Esophagus muscularis mucosa (tissue), 4 donors: Measurements from ENCODE around the gene S1PR4.

Source experiments
- EP300 ChIP-seq: sonication (generic); formaldehyde crosslinking; IDR thresholded peaks from one replicate; pipeline ENCODE4 v1.6.1; 2017; ENCODE audit warnings: antibody characterized with exemption
- POLR2A ChIP-seq: fragments of 450-650 bp; IDR thresholded peaks from one replicate; pipeline ENCODE4 v1.6.1; 2017; ENCODE audit warnings: antibody characterized with exemption, moderate library complexity, mild to moderate bottlenecking, low read depth
- POLR2AphosphoS5 ChIP-seq, 2 donors: sonication (generic); formaldehyde crosslinking; IDR thresholded peaks; one replicate each; pipeline ENCODE4 v1.6.1; 2017; ENCODE audit warnings: antibody characterized with exemption in 2 of 2
- TF ChIP-seq, protein P1 (sequence below), 3 experiments: fragments of 200-600 bp in 2 of 3; fragments of 450-650 bp in 1 of 3; sonication (generic) in 2 of 3; IDR thresholded peaks; one replicate each; pipeline ENCODE4 v1.5.1; 2017 to 2019; ENCODE audit warnings: antibody characterized with exemption in 3 of 3, mild to moderate bottlenecking in 2 of 3, moderate library complexity in 1 of 3

DNA sequence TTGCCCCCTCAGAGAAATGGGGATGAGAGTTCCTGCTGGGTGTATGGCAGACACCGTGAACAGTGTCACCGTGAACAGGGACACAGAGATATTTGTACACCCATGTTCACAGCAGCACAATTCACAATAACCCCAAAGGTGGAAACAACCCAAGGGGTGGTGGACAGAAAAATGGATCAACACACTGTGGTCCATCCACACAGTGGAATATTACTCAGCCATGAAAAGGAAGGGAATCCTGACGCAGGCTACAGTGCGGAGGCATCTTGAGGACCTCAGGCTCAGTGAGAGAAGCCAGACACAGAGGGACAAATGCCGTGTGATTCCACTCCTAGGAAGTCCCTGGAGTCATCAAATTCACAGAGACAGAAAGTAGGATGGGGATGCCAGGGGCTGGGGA is 38.3 kb downstream of the S1PR4 start:
- TF ChIP-seq, protein P1, sequence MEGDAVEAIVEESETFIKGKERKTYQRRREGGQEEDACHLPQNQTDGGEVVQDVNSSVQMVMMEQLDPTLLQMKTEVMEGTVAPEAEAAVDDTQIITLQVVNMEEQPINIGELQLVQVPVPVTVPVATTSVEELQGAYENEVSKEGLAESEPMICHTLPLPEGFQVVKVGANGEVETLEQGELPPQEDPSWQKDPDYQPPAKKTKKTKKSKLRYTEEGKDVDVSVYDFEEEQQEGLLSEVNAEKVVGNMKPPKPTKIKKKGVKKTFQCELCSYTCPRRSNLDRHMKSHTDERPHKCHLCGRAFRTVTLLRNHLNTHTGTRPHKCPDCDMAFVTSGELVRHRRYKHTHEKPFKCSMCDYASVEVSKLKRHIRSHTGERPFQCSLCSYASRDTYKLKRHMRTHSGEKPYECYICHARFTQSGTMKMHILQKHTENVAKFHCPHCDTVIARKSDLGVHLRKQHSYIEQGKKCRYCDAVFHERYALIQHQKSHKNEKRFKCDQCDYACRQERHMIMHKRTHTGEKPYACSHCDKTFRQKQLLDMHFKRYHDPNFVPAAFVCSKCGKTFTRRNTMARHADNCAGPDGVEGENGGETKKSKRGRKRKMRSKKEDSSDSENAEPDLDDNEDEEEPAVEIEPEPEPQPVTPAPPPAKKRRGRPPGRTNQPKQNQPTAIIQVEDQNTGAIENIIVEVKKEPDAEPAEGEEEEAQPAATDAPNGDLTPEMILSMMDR (IDR thresholded peaks at IDR 0.05) = no peak
- no peak for TF ChIP-seq EP300
- no peak for TF ChIP-seq POLR2AphosphoS5 (IDR thresholded peaks at IDR 0.05)
- no peak for TF ChIP-seq POLR2A
